ENCODE results near the gene ZPR1.

GRCh38 chr11:116731821-116732220 is 56.0 kb downstream of the ZPR1 start:
- TF ChIP-seq CTCF (IDR thresholded peaks at IDR 0.05) (no peak), POLR2A (IDR thresholded peaks at IDR 0.05) (no peak)

Measured in upper lobe of left lung (tissue), 4 donors.